ENCODE measurements around the gene FGA. TPM values are rescaled to one million over a fixed set of nuclear protein-coding genes. Genes with fewer than 3 reads are reported as not detected.

FGA gene
- total RNA-seq, 1 experiment from 2014 or later, result not detected

DNA sequence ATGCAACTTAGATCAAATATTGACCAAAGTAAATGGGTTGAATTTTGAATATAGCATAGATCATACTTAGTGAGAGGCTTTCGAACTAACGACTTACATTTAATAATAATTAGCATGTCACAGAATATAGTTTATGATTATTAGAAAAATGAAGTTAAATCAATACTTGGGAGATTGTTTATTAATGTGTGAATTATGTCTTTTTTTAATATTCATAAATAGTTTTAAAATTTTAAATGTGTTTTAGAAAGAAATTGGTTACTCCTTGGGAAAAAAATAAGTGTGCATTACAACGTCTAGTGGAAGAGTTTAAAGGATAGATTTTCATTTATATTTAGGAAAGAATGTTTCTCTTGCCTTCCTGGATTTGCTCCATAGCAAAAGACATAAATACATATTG lies 7.3 kb downstream of the FGA start:
- BruUV-seq (replicated peaks), result no TSS peak
- TF ChIP-seq, protein P1, sequence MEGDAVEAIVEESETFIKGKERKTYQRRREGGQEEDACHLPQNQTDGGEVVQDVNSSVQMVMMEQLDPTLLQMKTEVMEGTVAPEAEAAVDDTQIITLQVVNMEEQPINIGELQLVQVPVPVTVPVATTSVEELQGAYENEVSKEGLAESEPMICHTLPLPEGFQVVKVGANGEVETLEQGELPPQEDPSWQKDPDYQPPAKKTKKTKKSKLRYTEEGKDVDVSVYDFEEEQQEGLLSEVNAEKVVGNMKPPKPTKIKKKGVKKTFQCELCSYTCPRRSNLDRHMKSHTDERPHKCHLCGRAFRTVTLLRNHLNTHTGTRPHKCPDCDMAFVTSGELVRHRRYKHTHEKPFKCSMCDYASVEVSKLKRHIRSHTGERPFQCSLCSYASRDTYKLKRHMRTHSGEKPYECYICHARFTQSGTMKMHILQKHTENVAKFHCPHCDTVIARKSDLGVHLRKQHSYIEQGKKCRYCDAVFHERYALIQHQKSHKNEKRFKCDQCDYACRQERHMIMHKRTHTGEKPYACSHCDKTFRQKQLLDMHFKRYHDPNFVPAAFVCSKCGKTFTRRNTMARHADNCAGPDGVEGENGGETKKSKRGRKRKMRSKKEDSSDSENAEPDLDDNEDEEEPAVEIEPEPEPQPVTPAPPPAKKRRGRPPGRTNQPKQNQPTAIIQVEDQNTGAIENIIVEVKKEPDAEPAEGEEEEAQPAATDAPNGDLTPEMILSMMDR (IDR thresholded peaks at IDR 0.05; ENCODE audit: unreplicated experiment), result no peak
- no peaks in the 10 kb centered on the region for H3K9me3 Mint-ChIP-seq (ENCODE audit: low read depth, unreplicated experiment)
- H3K4me3 Mint-ChIP-seq (ENCODE audit: low read depth, unreplicated experiment), result no peak overlapping the region
- CTCF ChIA-PET, result interaction anchor here (0.8 kb wide), 1 partner anchor 11 kb away, joined by 3 read pairs; no protein-coding TSS in a partner anchor
- no peaks in the 10 kb centered on the region for H3K27me3 Mint-ChIP-seq (ENCODE audit: unreplicated experiment)
- DNase-seq, result no peak
- no peaks in the 10 kb centered on the region for H3K36me3 Mint-ChIP-seq (ENCODE audit: insufficient read depth, unreplicated experiment)
- intact Hi-C loops (cut with micrococcal nuclease; ENCODE audit: unreplicated experiment), result no loop called here
- no peak overlapping the region for H3K27ac Mint-ChIP-seq (ENCODE audit: unreplicated experiment)
- no peaks in the 10 kb centered on the region for H3K4me1 Mint-ChIP-seq (ENCODE audit: low read depth, unreplicated experiment)

DNA sequence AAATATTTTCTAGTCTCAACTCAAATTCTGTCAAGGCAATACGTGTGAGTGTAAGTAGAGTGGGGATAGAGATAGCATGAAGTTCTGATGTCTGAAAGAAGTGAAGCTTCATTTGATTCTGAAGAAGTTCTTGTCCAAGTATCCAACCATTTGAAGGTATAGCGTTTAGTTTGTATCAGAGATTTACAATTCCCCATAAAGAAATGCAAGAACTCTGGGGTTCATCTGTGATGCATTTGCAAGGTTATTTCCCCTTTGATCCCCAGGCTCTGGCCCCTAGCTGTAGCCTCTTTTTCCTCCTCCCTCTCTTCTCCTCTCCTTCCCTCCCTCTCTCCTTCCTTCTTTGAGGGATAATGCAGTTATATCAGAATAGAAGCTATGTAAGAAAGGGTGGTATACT lies 7.8 kb downstream of the FGA start:
- TF ChIP-seq, protein P1 (IDR thresholded peaks at IDR 0.05; ENCODE audit: unreplicated experiment), result no peak
- no peaks in the 10 kb centered on the region for H3K36me3 Mint-ChIP-seq (ENCODE audit: insufficient read depth, unreplicated experiment)
- no peaks in the 10 kb centered on the region for H3K9me3 Mint-ChIP-seq (ENCODE audit: low read depth, unreplicated experiment)
- DNase-seq, result no peak
- no peak overlapping the region for H3K4me3 Mint-ChIP-seq (ENCODE audit: low read depth, unreplicated experiment)
- intact Hi-C loops (cut with micrococcal nuclease; ENCODE audit: unreplicated experiment), result no loop called here
- BruUV-seq (replicated peaks), result no TSS peak
- CTCF ChIA-PET, result no interaction called here
- H3K27me3 Mint-ChIP-seq (ENCODE audit: unreplicated experiment), result no peaks in the 10 kb centered on the region
- no peaks in the 10 kb centered on the region for H3K4me1 Mint-ChIP-seq (ENCODE audit: low read depth, unreplicated experiment)
- H3K27ac Mint-ChIP-seq (ENCODE audit: unreplicated experiment), result no peak overlapping the region

DNA sequence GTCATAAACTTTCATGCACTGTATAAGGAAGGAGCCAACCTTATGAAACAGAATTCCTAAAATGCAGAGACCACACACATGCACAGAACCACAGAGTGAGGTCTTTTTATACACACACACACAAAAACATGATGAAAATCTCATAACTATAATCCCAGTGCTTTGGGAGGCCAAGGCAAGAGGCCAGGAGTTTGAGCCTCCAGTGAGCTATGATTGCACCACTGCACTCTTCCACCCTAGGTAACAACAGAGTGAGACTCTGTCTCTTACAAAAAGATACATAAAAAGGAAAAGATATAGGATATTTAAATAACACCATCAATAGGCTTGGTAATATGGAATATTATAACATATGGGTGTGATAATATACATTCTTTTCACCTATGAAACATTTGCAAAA lies 10.6 kb downstream of the FGA start:
- TF ChIP-seq, protein P1 (IDR thresholded peaks at IDR 0.05; ENCODE audit: unreplicated experiment), result no peak

DNA sequence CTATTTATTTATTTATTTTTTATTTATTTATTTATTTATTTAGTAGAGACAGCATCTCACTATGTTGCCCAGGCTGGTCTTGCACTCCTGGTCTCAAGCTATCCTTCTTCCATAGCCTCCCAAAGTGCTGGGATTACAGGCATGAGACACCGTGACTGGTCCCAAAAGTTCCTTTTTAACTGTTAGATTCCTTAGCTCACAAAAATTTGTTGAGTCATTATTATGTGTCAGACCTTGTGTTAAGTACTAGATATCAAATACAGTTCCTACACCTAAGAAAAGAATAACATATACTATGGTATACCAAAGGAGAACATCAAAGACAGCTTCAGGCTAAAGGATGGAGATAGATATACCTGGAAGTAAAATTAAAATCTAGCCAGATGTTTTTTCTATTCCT lies 11.6 kb downstream of the FGA start:
- Mint-ChIP-seq H3K27ac (ENCODE audit: unreplicated experiment) (no peak overlapping the region), H3K36me3 (ENCODE audit: insufficient read depth, unreplicated experiment) (no peaks in the 10 kb centered on the region), H3K4me3 (ENCODE audit: low read depth, unreplicated experiment) (no peak overlapping the region), H3K27me3 (ENCODE audit: unreplicated experiment) (no peaks in the 10 kb centered on the region), H3K9me3 (ENCODE audit: low read depth, unreplicated experiment) (no peaks in the 10 kb centered on the region), H3K4me1 (ENCODE audit: low read depth, unreplicated experiment) (no peaks in the 10 kb centered on the region)
- BruUV-seq (replicated peaks), result no TSS peak
- no peak for DNase-seq
- CTCF ChIA-PET, result no interaction called here
- TF ChIP-seq, protein P1 (IDR thresholded peaks at IDR 0.05; ENCODE audit: unreplicated experiment), result no peak
- intact Hi-C loops (cut with micrococcal nuclease; ENCODE audit: unreplicated experiment), result no loop called here

More for the DNA sequence above, 10.6 kb downstream of the FGA start:
- no peak overlapping the region for H3K27ac Mint-ChIP-seq (ENCODE audit: unreplicated experiment)
- H3K27me3 Mint-ChIP-seq (ENCODE audit: unreplicated experiment), result no peaks in the 10 kb centered on the region
- no peaks in the 10 kb centered on the region for H3K9me3 Mint-ChIP-seq (ENCODE audit: low read depth, unreplicated experiment)
- no peak for DNase-seq
- H3K36me3 Mint-ChIP-seq (ENCODE audit: insufficient read depth, unreplicated experiment), result no peaks in the 10 kb centered on the region
- H3K4me1 Mint-ChIP-seq (ENCODE audit: low read depth, unreplicated experiment), result no peaks in the 10 kb centered on the region
- CTCF ChIA-PET, result no interaction called here
- no TSS peak for BruUV-seq (replicated peaks)
- intact Hi-C loops (cut with micrococcal nuclease; ENCODE audit: unreplicated experiment), result no loop called here
- no peak overlapping the region for H3K4me3 Mint-ChIP-seq (ENCODE audit: low read depth, unreplicated experiment)
